ENCODE results near the gene ABCB9.
"Not testable (repeated sequence)": the region's sequence is repeated elsewhere in the genome, so short reads cannot be mapped to it uniquely, and the experiment has no call there.

Gene ABCB9

GRCh38 chr12:122965851-122966742, at the start of gene ABCB9:
TSS of gene ABCB9 (minus strand) at chr12:122966463. CDS start at chr12:122960235, 6,228 bp downstream.
- peak; percentile 86 for DNase-seq (ENCODE audit: low spot score)

- DNase-seq (ENCODE audit: low spot score) = not testable (repeated sequence)
Observed at GRCh38 chr12:123014473-123014872, 48.2 kb upstream of the ABCB9 start.

GRCh38 chr12:123013185-123014095, 47.2 kb upstream of the ABCB9 start:
- no peak for DNase-seq (ENCODE audit: low spot score)

- no peak for DNase-seq (ENCODE audit: low spot score)
Observed at GRCh38 chr12:123011701-123012100, 45.4 kb upstream of the ABCB9 start.

GRCh38 chr12:123010681-123011080, 44.4 kb upstream of the ABCB9 start:
- DNase-seq (ENCODE audit: low spot score) = no peak

GRCh38 chr12:123010110-123010509, 43.8 kb upstream of the ABCB9 start:
- DNase-seq (ENCODE audit: low spot score) = no peak

GRCh38 chr12:123006977-123007376, 40.7 kb upstream of the ABCB9 start:
- no peak for DNase-seq (ENCODE audit: low spot score)

GRCh38 chr12:123005081-123005626, 38.9 kb upstream of the ABCB9 start:
- no peak for DNase-seq (ENCODE audit: low spot score)

GRCh38 chr12:123004287-123004686, 38.0 kb upstream of the ABCB9 start:
- DNase-seq (ENCODE audit: low spot score) = no peak

- DNase-seq (ENCODE audit: low spot score) = no peak
Observed at GRCh38 chr12:123003257-123003656, 37.0 kb upstream of the ABCB9 start.

GRCh38 chr12:123001464-123001863, 35.2 kb upstream of the ABCB9 start:
- no peak for DNase-seq (ENCODE audit: low spot score)

GRCh38 chr12:123000578-123000977, 34.3 kb upstream of the ABCB9 start:
- no peak for DNase-seq (ENCODE audit: low spot score)

GRCh38 chr12:122999986-123000420, 33.7 kb upstream of the ABCB9 start:
- DNase-seq (ENCODE audit: low spot score) = no peak

- no peak for DNase-seq (ENCODE audit: low spot score)
Observed at GRCh38 chr12:122999196-122999946, 33.1 kb upstream of the ABCB9 start.

GRCh38 chr12:122998316-122998715, 32.1 kb upstream of the ABCB9 start:
- DNase-seq (ENCODE audit: low spot score) = no peak

GRCh38 chr12:122997343-122998250, 31.3 kb upstream of the ABCB9 start:
- no peak for DNase-seq (ENCODE audit: low spot score)

GRCh38 chr12:122996621-122997342, 30.5 kb upstream of the ABCB9 start:
- no peak for DNase-seq (ENCODE audit: low spot score)

- DNase-seq (ENCODE audit: low spot score) = no peak
Observed at GRCh38 chr12:122996188-122996601, 29.9 kb upstream of the ABCB9 start.

- no peak for DNase-seq (ENCODE audit: low spot score)
Observed at GRCh38 chr12:122995503-122996187, 29.4 kb upstream of the ABCB9 start.

All from kidney capillary endothelial cell (primary cell).